T-helper 2 cell treated with Interferon-gamma antibody and Interleukin-4, amounts not matched to agents 100 ng/mL and 5 ng/mL, for 36 hours (primary cell): ENCODE data around the gene RBFOX2. TPM values are rescaled to one million over a fixed set of nuclear protein-coding genes. Genes with fewer than 3 reads are reported as not detected.

Experiments
- intact Hi-C: fragments of 100-400 bp; cut with micrococcal nuclease; formaldehyde crosslinking; loops from one replicate; pipeline ENCODE4 v1.15.1; 2023
- total RNA-seq: library from RNA; stranded (reverse); gene quantifications from 2 replicates; pipeline ENCODE4 v1.2.3, GENCODE V29; 2022

RBFOX2 gene
- total RNA-seq, 1 donor from 2014 or later = 0.98 TPM

DNA sequence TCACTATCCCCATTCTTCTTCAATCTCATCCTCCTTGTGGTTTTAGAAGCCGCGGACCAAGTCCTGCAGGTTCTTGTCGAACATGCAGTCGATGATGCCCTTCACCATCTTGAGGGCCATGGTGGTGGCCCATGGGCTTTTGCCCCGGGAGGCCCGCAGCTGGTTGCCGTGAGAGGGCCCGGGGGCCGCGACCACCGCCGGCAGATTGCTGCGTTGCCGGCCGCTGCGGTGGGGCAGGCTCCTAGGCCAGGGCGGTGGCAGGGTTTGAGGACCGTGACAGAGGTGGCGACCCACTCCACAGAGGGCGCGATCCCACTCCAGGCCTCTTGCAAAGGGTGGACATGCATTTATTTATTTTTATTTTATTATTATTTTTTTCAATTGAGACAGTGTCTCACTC is 244.0 kb downstream of the RBFOX2 start:
- intact Hi-C loops = no loop called here

DNA sequence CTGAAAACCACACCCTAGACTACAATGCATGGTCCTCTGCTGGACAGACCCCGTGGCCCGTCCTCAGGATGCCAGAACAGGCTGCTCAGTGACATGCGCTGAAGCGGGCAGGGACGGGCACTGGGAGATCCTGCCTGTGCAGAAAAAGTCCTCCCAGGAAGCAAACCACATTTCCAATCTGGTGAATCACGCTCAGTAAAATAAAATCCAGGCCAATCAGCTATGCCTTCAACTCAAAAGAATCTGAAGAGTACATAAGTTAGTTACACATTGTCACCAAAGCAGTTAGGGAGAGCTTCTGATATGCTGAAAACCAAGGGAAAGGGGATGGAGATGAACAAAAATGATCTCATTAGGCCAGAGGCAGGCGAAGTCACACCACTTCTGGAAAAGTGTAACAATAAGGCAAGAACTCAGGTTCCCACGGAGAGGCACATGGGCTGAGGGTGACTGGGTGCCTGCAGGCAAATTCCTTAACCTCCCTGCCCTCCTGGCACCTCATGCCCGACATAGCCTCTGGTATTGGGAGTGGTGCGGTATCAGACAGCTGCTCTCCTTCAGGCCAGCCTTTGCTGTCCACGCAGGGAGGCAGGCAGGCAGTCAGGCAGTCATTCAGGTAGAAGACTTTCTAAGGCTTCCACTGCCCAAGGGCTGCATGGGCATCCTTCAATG is 244.5 kb downstream of the RBFOX2 start:
- intact Hi-C loops = no loop called here

DNA sequence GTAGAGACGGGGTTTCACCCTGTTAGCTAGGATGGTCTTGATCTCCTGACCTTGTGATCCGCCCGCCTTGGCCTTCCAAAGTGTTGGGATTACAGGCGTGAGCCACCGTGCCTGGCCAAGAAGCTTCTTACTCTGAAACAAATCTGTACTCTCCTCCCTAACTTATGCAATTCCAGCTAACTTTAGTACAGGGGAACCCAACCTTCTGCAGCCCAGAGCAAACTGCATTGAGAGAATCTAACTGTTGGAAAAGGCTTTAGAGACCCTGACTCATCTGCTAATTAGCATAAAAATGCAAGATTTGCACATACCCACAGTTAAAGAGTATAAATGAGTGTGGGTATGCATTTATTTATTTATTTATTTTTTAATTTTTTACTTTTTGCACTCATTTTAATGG is 246.1 kb downstream of the RBFOX2 start:
- intact Hi-C loops = no loop called here

DNA sequence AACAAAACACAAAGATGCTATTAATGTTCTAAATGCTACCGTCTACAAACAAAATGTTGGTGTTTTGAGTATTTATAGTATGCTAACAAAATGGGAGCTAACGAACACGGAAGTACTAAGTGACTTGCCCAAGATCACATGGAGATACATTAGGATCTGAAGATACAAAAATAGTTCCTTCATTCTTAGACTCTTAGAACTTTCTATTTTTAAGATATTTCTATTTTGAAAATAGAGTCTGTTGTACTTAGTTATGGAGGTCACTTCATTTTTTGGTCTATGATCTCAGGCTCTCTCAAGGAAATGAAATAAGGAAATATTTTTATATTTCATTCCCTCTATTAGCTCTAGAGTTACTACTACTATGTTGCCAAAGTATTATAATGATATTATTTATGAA is 246.7 kb downstream of the RBFOX2 start:
- intact Hi-C loops = no loop called here

DNA sequence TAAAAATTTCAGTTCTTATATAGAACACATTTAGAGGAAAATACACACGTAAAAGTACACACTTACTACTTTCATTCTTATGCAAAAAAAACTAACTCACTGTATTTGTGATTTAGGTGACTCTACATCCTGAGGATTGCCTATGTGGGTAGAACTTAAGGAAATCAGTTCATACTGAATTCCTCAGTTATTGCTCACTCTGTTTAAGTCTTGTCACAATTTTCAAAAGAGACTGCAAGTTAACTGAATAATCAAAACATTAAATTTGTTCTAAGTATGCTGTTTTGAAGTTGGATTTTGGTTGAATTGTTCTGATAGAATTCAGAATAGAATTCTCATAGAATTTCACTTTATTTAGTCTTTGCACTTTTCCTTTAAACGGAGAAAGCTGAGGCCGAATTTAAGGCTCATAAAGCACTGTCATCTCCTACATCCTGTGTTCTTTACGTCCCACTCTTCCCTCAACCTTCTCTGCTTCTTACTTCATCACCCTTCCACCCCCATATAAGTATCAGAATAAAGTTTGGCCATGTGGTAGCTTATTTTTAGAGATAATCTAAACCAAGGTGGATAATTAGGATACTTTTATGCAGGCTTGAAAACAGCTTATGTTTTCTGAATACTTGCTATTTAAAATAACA is 251.2 kb downstream of the RBFOX2 start:
- intact Hi-C loops = no loop called here

DNA sequence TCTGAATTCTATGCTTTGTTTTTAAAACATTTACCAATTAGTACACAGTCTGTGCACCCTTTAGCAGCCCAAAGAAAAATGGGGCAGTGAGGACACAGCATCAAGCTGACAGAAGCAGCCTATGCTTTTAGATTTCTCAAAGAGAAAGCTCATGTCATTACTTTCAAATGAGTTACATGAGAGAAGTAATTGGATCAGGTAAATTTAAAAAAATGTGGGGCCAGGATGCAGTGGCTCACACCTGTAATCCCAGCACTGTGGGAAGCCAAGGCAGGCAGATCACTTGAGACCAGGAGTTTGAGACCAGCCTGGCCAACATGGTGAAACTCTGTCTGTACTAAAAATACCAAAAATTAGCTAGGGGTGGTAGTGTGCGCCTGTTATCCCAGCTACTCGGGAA is 253.3 kb downstream of the RBFOX2 start:
- intact Hi-C loops = no loop called here

DNA sequence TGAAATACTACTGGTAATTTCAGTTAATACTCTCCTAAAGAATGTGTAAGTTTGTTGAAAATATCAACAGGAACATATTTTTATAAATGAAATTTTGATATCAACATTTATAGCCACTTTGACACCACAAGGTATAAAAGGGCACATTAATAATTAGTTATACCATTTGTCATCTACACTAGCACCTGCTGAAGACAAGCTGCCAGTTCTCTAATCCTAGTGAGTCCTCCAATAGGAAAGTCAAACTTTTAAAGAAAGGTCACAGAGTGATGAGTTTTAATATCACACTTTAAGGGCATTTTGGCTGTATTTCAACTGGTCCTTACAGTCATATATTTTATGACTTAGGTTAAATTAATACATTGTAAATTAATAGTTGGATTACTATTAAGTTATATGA is 258.6 kb downstream of the RBFOX2 start:
- intact Hi-C loops = no loop called here

DNA sequence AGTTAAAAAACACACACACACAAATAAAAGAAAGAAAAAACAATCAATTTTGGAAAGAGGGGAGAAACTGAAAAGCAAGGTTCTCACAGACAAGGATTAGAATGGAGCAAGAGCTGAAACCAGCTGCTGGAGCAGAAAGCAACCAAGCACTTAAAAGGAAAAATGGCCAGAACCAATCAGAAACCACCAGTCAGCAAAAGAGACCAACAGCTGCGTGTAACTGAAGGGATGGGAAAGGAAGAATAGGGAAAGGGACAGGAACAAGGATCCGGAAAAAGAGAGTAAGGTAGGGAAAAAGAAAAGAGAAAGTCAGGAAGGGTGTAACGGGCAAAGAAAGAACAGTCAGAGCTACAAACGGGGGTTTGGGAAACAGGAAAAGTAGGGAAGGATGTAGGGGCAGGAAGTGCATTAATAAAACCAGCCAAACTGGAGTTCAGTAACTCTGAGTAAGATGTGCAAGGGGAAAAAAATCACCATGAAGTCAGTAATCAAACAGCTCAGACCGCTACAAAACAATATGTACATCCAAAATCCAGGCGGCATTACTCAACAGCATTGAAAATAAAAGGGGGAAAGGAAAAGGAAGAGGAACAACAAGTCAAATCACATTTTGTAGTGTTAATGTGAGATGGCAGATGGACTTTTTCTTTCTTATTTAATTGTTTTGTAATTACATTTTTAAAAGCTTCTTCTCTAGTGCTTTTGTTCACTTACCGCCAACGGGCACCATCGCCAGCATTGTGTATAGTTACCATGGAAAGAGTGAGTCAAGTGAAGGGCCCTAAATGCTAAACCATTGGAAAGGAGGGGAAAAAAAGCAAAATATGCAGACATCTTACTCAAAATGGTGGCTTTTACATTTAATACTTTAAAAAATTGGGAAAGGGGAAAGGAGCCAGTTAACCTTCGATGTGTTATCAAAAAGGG is 261.7 kb downstream of the RBFOX2 start:
- intact Hi-C loops = no loop called here

DNA sequence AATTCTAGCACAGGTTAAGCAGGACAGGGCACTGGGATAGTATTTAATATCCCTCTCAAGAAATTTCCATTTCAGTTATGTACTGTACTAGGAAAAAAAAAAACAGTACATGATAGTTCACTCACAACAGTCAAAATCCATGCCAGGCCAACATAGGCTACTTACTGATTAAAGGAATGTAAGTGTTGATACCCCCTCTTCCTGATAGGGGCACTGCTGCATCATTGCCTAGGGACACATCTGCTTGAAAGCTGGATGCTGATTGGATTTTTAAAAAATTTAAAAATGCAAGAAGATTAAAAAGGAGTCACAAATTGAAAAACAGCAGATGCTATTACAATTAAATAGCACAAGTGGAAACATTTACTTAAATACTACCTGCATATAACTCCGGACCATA is 267.6 kb downstream of the RBFOX2 start:
- intact Hi-C loops = no loop called here

DNA sequence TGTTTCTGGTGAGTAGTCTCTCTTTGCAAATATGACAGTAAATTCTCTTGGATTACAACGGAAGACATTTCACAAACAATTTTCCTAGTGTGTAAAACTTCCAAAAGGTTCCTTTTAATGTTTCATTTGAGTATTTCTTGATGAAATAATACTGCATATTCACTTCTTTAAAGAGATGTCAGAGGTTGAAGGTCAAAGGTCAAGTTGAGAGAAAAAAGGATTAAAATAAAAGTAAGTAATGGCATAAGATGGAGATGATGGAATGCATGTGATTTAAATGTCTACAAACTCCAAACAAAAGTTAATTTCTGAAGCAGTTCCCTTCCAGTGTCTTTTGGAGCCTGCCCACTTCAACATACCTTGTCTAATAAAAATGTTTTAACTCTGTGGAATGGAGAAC is 270.2 kb downstream of the RBFOX2 start:
- intact Hi-C loops = no loop called here

DNA sequence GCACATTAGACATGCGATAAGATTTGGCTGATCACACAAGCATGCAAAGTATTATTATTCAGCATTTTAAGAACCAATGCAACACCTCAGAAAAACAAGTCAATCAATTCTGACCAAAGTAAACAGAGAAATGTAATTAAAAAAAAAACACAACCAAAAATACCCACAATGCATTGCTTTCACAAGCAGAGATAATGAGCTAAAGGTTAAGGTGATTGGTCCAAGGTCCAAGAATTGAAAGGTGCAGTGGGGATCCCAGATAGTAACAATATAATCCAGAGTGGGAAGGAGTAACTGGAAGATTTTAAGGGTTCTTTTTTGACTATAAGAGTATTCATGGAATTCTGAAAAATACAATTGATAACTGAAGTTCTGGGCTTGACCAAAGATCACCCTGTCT is 271.9 kb downstream of the RBFOX2 start:
- intact Hi-C loops = no loop called here

DNA sequence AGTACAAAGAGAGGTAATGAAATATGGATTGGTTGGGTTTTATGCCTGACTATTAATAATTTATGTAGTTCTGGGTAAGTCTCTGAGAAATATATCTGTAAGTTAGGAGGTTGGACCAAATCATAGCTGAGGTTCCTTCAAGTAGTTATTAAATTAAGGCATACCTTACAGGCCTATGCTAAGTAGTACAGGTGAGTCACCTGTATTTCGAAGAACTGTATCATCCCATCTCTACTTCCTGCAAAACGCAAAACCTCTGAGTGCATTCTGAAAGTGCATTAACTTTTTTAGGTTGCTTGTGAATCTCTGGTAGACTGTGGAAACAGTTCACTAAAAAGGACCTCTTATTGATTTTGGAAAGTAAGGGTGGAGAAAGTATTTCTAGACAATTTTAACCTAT is 273.9 kb downstream of the RBFOX2 start:
- intact Hi-C loops = no loop called here

DNA sequence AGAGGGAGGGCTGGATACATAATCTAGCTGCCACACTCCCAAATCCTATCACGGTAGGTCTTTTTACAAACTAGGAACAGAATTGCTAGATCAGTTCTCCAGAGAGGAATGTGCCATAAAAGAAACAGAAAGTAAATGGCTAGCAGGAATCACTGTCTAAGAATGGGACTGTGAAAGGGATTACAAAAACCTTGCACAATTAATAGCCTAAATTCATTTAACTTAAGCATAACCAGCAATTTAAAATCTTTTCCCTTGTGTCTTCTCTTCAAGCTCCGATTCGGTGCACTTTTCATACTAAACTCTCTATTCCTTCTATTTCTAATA is 275.8 kb downstream of the RBFOX2 start:
- intact Hi-C loops = no loop called here

DNA sequence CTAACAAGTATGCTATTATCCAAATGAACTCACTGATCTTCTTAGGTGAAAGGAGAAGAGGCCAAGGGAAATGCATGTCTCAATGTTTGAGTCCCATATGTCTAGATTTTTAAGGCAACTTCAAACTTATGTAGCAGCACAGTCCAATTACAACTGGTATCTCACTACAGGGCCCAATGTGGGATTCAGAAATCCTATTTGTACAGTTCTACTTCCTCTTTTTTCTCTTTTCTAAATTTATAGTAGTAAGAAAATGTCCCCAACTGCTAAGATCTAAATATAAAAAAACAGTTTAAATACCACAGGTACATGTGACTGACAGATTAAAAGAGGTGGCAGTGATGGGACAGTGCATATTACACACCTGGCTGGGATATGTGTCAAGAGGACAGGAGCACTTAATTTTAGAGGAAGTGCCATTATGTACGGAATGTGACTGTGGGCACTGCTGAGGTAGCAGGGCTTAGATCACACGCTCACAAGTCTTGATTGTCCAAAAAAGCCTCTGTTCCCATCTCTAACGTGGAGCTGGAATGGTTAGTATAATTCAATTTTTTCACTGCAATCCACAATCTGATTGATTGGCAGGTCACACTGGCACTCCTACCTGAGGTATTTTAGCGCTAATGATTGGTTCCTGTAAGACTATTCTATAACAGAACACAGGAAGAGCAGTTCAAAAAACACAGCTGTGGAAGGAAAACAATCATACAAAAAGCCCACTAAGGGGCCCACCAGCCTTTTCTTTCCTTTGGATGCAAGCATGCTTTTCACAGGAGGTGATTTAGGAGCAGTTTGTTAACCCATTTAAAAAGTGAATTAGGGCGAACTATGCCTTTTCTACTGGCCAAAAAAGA is 276.4 kb downstream of the RBFOX2 start:
- intact Hi-C loops = no loop called here

DNA sequence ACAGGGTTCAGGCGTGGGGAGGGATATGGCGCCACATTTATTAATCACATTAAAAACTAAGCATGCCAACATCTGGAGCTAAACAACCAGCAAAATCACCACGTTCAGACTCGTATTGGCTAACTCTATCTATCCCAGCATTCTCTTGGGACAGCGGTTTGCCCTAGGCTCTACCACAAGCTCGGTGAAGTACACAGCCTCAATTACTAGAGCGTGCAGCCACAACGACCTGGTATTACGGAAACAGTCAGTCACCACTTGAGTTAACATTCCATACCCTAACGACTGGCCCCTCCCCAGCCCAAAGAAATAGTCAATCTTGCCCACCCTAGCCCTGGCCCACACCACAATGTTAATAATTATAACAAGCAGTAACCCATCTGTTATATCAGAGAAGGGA is 278.8 kb downstream of the RBFOX2 start:
- intact Hi-C loops = no loop called here

DNA sequence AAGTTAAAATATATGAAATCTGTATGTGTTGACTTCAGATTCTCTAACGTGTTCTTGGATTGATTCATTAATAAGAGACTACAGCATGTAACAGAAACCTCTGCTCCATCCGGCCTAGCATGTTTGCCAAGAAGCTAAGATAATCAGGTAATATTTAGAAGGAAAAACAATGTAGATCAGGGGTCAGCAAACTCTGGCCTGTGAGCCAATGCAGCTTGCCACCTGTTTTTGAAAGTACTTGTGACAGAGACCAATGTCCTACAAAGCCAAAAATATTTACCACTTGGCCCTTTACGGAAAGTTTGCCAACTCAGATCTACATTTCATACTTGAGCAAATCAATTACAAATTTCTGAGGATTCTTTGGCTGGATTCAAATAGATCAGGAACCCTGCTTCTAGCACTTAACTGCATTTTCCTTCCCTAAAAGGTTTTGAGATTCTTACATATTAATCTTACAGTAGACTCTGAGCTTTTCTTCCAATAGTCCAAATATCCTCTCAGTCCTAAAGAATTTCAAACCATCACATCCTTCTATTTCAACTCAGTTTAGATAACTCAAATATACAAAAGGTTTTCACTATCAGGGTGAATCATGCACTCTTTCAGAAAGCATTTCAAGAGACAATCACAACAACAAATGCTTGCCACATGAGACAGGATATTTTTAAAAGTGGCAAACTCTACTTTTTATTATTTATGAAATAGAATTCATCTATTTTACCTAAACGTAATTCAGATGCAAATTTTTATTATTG is 281.5 kb downstream of the RBFOX2 start:
- intact Hi-C loops = no loop called here

DNA sequence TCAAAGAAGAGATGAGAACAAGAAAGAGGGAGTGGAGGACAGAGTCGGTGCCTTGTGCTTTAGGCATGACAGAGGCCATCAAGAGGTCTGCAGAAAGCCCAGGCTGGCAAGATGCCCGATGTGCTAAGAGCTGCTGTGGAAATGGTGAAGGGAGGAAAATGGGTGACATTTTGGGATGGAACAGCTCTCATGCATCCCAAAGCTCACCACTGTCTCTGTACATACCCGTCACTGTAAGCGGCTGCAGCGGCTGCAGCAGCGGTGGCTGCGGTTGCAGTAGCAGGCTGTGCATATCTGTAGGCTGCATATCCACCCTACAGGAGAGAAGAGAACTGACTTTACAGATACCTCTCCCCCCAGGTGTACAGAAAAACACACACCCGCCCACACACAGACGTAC is 282.4 kb downstream of the RBFOX2 start:
- intact Hi-C loops = no loop called here

DNA sequence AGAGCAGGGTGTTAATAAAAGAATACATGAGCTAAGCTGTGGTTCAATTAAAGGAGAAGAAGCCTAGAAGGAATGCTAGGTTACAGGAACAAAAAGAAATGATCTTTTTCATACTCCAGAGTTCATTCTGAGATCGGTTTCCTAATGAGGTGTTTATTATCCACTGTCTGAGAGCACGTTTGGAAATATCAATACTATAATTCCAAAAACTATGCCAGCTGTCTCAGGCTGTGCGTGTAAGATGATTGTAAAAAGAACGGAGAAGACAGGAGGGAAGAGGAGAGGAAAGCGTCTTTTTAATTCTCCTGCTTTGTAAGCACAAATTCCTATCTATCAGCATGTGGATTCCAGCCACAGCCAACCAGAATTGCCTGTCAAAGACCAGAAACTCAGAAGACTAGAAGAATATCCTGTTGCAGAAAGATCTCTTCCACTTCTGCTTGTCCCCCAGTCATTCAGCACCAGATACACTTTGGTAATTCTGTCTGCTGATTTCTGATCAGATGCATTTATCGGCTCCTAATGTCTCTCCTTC is 285.2 kb downstream of the RBFOX2 start:
- intact Hi-C loops = no loop called here

DNA sequence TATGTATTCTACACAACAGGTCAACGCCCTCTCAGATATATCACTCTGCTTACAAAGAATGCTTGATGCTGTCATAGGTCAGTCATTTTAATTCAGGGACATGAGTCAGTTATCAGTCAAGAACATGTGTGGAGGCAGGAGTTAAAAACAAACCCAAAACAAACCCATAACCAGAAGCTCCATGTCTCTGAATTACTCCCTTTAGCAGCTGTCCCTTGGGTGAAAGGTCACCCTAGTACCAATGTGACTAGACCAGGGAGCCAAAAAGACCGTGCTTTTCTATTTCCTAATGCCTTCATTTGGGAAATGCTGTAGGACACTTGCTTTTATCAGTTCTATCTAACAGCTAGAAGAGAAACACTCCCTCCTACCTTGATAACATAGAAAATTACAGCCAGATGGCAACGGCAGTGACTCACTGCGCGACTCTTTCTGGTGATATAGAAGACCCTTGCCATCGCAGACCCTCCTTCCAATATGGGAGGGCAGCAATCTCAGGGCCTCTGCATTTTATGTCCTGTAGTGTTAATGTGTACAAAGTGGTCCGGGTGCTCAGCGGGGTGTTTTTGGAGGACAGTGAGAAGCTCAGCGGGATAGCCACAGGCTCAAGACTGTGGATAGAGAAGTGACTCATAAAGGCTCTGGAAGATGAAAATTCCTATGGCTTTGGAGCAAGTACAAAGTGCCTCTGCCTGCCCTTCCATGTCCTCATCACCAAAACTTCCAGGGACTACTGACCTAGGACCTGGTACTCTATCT is 286.1 kb downstream of the RBFOX2 start:
- intact Hi-C loops = no loop called here

DNA sequence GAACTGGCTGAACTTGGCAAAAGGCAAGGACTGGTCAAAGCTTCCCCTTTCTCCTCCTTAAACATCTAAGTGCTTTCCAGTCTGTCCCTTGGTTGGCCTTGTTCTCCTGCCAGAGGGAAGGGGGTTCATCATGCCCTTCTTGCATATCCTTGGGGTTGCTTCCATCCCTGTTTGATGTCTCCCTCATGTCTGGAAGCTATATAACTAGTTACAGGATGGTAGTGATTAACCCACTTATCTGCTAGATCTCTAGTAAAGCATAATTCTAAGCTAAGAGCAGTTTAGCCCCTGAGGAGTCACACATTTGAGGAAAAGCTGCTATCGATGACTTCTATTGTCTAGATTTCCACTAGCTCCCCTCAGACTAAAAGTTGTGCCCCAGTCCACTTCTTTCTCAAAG is 288.0 kb downstream of the RBFOX2 start:
- intact Hi-C loops = no loop called here
